ENCODE measurements around the gene DLG2.

DNA sequence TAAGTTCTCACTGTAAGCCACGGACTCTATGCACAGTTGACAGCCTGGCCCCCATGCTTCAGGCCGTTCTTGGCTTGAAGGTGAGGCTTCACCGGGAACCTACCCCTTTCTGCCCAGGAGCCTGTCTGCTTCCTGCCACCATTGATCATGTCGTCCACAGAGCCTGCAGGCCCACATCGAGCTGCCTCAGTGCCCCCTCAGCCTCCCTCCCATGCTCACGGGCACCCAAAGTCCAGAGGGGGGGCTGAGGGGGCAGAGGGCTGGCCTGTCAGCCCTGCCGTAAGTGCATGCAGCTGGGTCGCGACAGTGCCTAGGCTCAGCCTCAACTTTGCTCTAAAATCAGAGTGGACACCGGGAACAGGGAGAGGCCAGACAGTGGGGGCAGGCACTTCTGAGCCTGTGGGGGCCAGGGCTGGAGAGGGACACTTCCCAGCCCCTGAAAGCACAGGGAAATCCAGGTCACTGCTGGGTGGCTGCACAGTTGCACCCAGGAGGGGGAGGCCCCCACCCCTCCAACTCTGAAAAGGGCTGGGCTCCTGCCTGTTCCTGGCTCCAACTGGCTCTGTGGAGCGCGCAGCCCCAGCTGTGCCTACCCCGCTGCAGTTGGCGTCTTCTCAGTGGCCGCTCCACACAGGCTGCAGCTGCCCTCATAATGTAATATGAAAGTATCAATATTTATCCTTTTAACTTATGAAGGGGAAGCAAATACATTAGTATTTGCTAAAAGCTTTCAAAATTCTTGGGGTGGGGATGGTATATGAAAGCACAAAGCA is 598.6 kb downstream of the DLG2 start:
- TF ChIP-seq POLR2AphosphoS5 (IDR thresholded peaks at IDR 0.05; ENCODE audit: low read depth, low read length), result no peak
- TF ChIP-seq TAF1 (IDR thresholded peaks at IDR 0.05; ENCODE audit: low read depth, low read length), result no peak
- no peak for TF ChIP-seq POLR2A (IDR thresholded peaks at IDR 0.05; ENCODE audit: low read depth, low read length)
- TF ChIP-seq SPI1 (IDR thresholded peaks at IDR 0.05; ENCODE audit: low read depth, low read length), result no peak
- no peak for TF ChIP-seq PAX5 (IDR thresholded peaks at IDR 0.05; ENCODE audit: insufficient read depth, low read length, severe bottlenecking)

All from GM12891 (cell line).